ENCODE data around the gene AGTPBP1.
"Not testable (repeated sequence)": the region's sequence is repeated elsewhere in the genome, so short reads cannot be mapped to it uniquely, and the experiment has no call there.

Gene AGTPBP1

GRCh38 chr9:85610074-85610860 lies 131.5 kb downstream of the AGTPBP1 start:
- DNase-seq, result peak; percentile 71

DNA sequence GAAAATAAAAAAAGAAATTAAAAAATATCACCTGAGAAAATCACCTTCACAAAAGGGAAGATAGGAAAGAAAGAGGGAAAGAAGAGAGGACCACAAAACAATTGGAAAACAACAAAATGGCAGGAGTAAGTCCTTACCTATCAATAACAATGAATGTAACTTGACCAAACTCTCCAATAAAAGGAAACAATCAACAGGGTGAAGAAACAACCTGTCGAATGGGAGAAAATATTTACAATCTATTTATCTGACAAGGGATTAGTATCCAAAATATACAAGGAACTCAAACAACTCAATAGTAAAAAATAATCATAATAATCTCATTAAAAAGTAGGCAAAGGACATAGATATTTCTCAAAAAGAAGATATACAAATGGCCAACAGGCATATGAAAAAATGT lies 135.8 kb downstream of the AGTPBP1 start:
- no peak for DNase-seq

DNA sequence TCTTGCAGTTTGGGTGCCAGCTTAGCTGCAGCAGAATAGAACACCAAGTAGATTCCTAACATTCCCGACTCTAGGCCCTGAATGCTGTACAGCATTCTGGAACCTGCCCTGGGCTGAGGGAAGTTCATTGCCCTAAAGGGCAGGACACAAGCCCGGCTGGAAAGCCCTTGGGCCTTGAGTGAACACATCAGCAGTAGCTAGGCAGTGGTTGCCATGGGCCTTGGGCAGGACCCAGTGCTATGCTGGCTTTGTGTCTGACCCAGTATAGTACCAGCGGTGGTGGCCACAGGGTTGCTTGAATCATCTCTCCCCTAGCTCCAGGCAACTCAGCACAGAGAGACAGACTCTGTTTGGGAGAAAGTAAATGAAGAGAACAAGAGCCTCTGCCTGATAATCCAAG lies 137.8 kb downstream of the AGTPBP1 start:
- no peak for DNase-seq

GRCh38 chr9:85602742-85603141 lies 139.0 kb downstream of the AGTPBP1 start:
- no peak for DNase-seq

GRCh38 chr9:85600675-85601263 lies 141.0 kb downstream of the AGTPBP1 start:
- DNase-seq, result no peak

DNA sequence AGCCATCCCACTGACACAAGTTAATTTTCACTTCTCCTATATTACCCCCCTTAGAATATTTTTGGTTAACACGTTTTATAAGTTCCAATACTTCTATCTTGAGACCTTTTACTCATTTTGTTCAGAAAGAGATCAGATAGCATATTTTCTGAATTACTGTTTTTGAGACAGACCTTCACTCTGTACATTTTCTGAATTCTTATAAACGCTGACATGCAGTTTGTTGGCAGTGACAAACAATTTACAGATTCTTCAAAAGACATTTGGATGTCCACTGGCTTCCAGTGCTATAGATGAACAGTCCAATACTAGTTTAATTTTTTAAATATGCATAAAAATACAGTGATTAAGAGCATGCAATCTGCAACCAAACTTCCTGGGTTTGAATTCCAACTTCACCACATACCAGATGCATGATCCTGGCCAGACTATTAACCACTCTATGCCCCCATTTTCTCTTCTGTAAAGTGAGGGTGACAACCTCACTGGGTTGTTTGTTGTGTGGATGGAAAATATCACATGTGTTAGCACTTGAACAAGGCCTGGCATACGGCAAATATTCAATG lies 142.1 kb downstream of the AGTPBP1 start:
- DNase-seq, result peak; percentile 55

DNA sequence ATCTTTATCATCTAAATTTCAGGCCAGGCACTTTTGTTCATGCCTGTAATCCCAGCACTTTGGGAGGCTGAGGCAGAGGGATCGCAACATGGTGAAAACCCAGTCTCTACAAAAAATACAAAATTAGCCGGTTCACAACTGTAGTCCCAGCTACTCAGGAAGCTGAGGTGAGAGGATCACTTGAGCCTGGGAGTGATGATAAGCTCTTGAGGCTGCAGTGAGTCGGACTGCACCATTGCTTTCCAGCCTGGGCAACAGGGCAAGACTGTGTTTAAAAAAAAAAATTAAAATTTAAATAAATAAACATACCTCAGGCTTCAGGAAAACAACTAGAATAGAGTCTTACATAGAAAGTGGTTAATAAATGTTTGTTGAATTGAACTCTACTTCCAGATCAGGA lies 147.4 kb downstream of the AGTPBP1 start:
- DNase-seq, result no peak

- no peak for DNase-seq
These were observed 155.1 kb downstream of the AGTPBP1 start for GRCh38 chr9:85586684-85587083.

- no peak for DNase-seq
These were observed 164.3 kb downstream of the AGTPBP1 start for GRCh38 chr9:85577353-85577952.

DNA sequence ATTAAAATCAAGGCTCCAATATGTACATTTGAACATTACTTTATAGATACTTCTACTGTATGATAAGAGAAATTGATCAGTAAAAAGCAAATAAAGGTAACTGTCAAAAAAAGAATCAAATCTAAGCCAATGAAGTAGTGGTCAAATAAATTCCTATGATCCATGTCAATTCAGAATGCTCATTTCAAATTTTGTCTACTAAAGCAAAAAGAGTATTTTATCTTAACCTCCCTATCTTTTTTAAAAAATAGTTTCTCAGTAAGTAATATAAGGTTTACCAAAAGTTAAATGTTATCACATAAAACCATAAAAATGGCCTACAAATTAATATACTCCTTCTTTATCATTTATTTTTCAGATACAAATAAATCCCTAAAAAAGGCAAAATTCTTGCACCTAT lies 165.9 kb downstream of the AGTPBP1 start:
- no peak for DNase-seq

GRCh38 chr9:85573546-85573945 lies 168.2 kb downstream of the AGTPBP1 start:
- DNase-seq, result not testable (repeated sequence)

DNA sequence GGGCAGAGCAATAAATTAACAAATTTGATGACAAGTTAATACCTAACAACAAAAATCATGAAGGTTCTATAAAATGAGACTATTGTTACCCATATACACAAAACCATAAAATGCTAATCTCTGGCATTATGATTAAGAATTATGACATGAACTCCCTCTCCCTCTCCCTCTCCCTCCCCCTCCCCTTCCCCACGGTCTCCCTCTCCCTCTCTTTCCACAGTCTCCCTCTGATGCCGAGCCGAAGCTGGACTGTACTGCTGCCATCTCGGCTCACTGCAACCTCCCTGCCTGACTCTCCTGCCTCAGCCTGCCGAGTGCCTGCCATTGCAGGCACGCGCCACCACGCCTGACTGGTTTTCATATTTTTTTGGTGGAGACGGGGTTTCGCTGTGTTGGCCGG lies 168.8 kb downstream of the AGTPBP1 start:
- not testable (repeated sequence) for DNase-seq

- DNase-seq, result peak; percentile 32
These were observed 171.8 kb downstream of the AGTPBP1 start for GRCh38 chr9:85569988-85570387.

DNA sequence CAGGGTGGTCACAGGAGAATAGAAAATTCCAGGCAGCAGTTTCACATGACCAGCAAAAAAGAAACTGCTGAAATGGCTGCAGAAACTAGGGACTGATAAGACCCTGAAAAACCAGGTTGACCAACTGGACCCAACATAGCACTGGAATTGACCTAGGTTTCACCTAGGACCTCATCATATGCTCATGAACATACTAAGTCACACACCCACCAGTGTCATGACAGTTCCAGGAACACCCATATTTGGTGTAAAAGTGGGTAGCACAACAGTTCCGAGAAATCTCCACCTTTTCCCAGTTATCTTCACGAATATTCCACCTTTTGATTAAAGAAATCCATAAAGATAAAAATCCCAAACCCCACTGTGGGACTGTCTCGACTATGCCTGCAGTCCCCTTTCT lies 182.2 kb downstream of the AGTPBP1 start:
- no peak for DNase-seq

- DNase-seq, result no peak
These were observed 187.4 kb downstream of the AGTPBP1 start for GRCh38 chr9:85554349-85554748.

- no peak for DNase-seq
These were observed 188.3 kb downstream of the AGTPBP1 start for GRCh38 chr9:85553475-85553874.

- no peak for DNase-seq
These were observed 194.2 kb downstream of the AGTPBP1 start for GRCh38 chr9:85547599-85547998.

- no peak for DNase-seq
These were observed 198.6 kb downstream of the AGTPBP1 start for GRCh38 chr9:85543196-85543595.

DNA sequence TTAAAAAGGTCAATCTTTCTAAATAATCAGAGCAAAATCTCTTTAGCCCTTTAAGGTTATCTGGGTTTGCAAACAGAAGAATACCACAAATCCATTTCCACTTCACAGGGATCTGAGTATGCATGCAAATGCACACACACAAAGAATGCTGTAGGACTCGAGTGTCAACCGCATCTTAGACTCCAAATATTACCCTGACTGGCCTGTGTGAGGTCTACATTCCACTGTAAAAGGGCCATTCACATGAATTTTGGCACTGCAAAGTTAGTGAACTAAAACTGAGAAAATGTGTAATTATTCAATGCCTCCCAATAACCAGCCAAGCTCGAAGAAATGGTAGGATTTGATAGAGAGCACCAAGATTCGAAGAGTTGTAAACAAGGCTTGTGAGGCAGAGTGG lies 199.9 kb downstream of the AGTPBP1 start:
- no peak for DNase-seq

- no peak for DNase-seq
These were observed 205.2 kb downstream of the AGTPBP1 start for GRCh38 chr9:85536514-85536913.

GRCh38 chr9:85536076-85536475 lies 205.7 kb downstream of the AGTPBP1 start:
- peak; percentile 75 for DNase-seq

- no peak for DNase-seq
These were observed 207.4 kb downstream of the AGTPBP1 start for GRCh38 chr9:85534340-85534739.

DNA sequence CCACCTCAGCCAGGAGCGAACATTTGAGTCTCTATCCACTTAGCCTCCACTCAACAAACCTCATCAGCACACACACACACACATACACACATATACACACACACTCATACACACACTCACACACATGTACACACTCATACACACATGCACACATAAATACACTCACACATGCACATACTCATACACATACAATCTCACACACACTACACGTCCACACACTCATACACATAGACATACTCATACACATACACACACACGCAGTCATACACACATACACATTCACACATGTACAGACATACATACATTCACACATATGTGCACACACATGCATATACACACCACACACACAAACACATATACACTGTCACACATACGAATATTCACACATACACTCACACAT lies 208.2 kb downstream of the AGTPBP1 start:
- no peak for DNase-seq

- no peak for DNase-seq
These were observed 211.0 kb downstream of the AGTPBP1 start for GRCh38 chr9:85530721-85531120.

Measured in fibroblast of skin of right biceps (primary cell).